ENCODE results near the gene TBCA. TPM values are rescaled to one million over a fixed set of nuclear protein-coding genes. Genes with fewer than 3 reads are reported as not detected.

The TBCA gene
- total RNA-seq, 4 donors from 2014 or later: 137 to 172 (median 153) TPM

DNA sequence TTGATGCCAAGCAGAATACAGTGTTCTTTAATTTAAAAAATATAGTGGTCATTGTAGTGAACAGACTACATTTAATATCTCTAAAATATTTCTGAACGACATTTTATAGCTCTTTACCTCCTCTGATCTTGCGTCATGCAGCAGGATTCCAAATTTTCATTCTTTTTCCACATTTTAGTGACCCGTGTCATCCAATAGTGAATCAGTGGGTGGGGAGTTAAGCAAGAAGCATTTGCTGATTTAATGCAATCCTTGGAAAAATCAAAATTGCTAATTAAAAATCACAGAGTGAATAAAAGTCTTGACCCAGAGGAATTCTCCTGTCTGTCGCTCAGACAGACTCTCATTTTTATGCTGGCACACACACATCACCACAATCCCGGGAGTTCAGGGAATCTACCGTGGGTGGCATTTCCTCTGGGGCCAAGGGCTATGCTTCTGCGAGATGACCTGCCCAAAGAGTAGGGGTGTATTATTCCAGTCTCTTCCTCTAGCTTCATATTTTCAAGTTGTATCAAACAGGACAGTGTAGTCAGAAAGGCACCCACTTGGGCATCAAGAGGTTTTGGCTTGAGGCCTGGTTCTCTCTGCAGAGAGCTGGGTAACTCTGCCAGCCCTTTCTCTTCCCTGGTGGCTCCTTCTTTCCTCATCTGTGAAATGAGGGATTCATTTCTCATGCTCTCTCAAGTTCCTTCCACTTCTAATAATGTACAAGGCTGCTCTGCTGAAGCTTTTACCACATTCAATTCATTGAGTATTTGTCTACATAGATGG lies 112.9 kb downstream of the TBCA start:
- WGBS, 2 donors (ENCODE audit: low coverage in 1 of 2): 56 to 69% methylated on average over 7 of the region's 7 CpGs

GRCh38 chr5:77662635-77663034 lies 113.5 kb downstream of the TBCA start:
- Histone ChIP-seq H3K4me3 (no peak overlapping the region), H3K9me3 (no peaks in the 10 kb centered on the region), H3K27me3 (peaks cover 22% of the 10 kb centered on the region), H3K4me1 (no peaks in the 10 kb centered on the region), H3K36me3 (no peaks in the 10 kb centered on the region), H3K27ac (no peak overlapping the region)
- TF ChIP-seq POLR2AphosphoS5 (IDR thresholded peaks at IDR 0.05) (no peak), CTCF (IDR thresholded peaks at IDR 0.05) (no peak), POLR2A (IDR thresholded peaks at IDR 0.05) (no peak), EP300 (IDR thresholded peaks at IDR 0.05) (no peak)
- no peak for ATAC-seq

More for the DNA sequence above, 112.9 kb downstream of the TBCA start:
- Histone ChIP-seq H3K4me1 (no peaks in the 10 kb centered on the region), H3K4me3 (no peak overlapping the region), H3K36me3 (no peaks in the 10 kb centered on the region), H3K9me3 (no peaks in the 10 kb centered on the region), H3K27ac (no peak overlapping the region), H3K27me3 (peaks cover 22% of the 10 kb centered on the region)
- TF ChIP-seq CTCF (IDR thresholded peaks at IDR 0.05) (no peak), EP300 (IDR thresholded peaks at IDR 0.05) (no peak), POLR2AphosphoS5 (IDR thresholded peaks at IDR 0.05) (no peak), POLR2A (IDR thresholded peaks at IDR 0.05) (no peak)
- no peak for ATAC-seq

DNA sequence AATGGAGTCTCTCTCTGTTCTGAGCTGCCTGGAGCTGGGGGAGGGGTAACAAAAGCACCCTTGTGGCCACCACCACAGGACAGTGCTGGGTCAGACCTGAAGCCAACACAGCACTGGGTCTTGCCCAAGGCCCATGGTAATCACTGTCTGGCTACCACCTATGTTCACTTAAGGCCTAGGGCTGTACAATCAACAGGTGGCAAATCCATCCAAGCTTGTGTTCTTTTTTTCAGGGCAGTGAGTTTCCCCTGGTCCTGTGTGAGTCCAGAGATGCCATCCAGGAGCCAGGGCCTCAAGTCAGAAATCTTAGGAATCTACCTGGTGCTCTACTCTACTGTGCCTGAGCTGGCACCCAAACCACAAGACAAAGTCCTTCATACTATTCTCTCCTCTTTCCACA lies 117.5 kb downstream of the TBCA start:
- no peak overlapping the region for H3K4me3 ChIP-seq
- no peak for TF ChIP-seq CTCF (IDR thresholded peaks at IDR 0.05)
- no peak for TF ChIP-seq POLR2AphosphoS5 (IDR thresholded peaks at IDR 0.05)
- TF ChIP-seq POLR2A (IDR thresholded peaks at IDR 0.05): no peak
- TF ChIP-seq EP300 (IDR thresholded peaks at IDR 0.05): no peak
- peaks cover 0 to 9% (median 0%) of the 10 kb centered on the region in 3 donors for H3K9me3 ChIP-seq
- no peak for ATAC-seq
- H3K36me3 ChIP-seq: no peaks in the 10 kb centered on the region
- H3K4me1 ChIP-seq: no peaks in the 10 kb centered on the region
- H3K27ac ChIP-seq: no peak overlapping the region
- peaks cover 14% of the 10 kb centered on the region for H3K27me3 ChIP-seq

GRCh38 chr5:77651343-77651742 lies 124.8 kb downstream of the TBCA start:
- peaks cover 0 to 9% (median 0%) of the 10 kb centered on the region in 3 donors for H3K9me3 ChIP-seq
- H3K36me3 ChIP-seq: no peaks in the 10 kb centered on the region
- ATAC-seq: no peak
- no peak overlapping the region for H3K27ac ChIP-seq
- no peak overlapping the region for H3K4me3 ChIP-seq
- 35 to 46% methylated on average over 2 of the region's 2 CpGs for WGBS, 2 donors (ENCODE audit: low coverage in 1 of 2)
- no peak for TF ChIP-seq POLR2AphosphoS5 (IDR thresholded peaks at IDR 0.05)
- no peak for TF ChIP-seq POLR2A (IDR thresholded peaks at IDR 0.05)
- no peak for TF ChIP-seq EP300 (IDR thresholded peaks at IDR 0.05)
- TF ChIP-seq CTCF (IDR thresholded peaks at IDR 0.05): no peak
- no peaks in the 10 kb centered on the region for H3K4me1 ChIP-seq
- H3K27me3 ChIP-seq: peaks cover 40% of the 10 kb centered on the region

- no CpG with 5 or more reads among the region's 1 CpG for WGBS, 2 donors (ENCODE audit: low coverage in 1 of 2)
Measured at GRCh38 chr5:77650686-77651085, 125.5 kb downstream of the TBCA start.

More at GRCh38 chr5:77650686-77651085, 125.5 kb downstream of the TBCA start:
- H3K9me3 ChIP-seq: peaks cover 0 to 9% (median 0%) of the 10 kb centered on the region in 3 donors
- ATAC-seq: no peak
- no peak overlapping the region for H3K4me3 ChIP-seq
- H3K27ac ChIP-seq: no peak overlapping the region
- H3K27me3 ChIP-seq: peaks cover 46% of the 10 kb centered on the region
- TF ChIP-seq EP300 (IDR thresholded peaks at IDR 0.05) (no peak), POLR2AphosphoS5 (IDR thresholded peaks at IDR 0.05) (no peak), CTCF (IDR thresholded peaks at IDR 0.05) (no peak), POLR2A (IDR thresholded peaks at IDR 0.05) (no peak)
- H3K4me1 ChIP-seq: peaks cover 0 to 3% (median 0%) of the 10 kb centered on the region in 3 donors
- no peaks in the 10 kb centered on the region for H3K36me3 ChIP-seq
